Smooth muscle cell of the umbilical artery (primary cell): ENCODE measurements around the gene KRTAP12-2. TPM values are rescaled to one million over a fixed set of nuclear protein-coding genes. Genes with fewer than 3 reads are reported as not detected.

Experiments
- total RNA-seq: library from RNA; depleted of rRNA; stranded (reverse); fragments of >200 nt; gene quantifications from 2 replicates; pipeline ENCODE4 v1.2.3, GENCODE V29; 2014

Gene KRTAP12-2
- total RNA-seq, result not detected in 2 replicates

GRCh38 chr21:44666401-44667320, at the start of gene KRTAP12-2:
Gene KRTAP12-2, minus strand, starts transcription at chr21:44666927. Its CDS starts 41 bp downstream, at chr21:44666886.

GRCh38 chr21:44711327-44712202, 44.8 kb upstream of the KRTAP12-2 start, which contains the start of gene TSPEAR:
Gene TSPEAR, minus strand, starts transcription at chr21:44711572. Its CDS starts 58 bp downstream, at chr21:44711514.

GRCh38 chr21:44697172-44697810, 30.6 kb upstream of the KRTAP12-2 start, which contains the start of gene KRTAP10-12:
Gene KRTAP10-12, plus strand, starts transcription at chr21:44697172. Its CDS starts 30 bp downstream, at chr21:44697202.

GRCh38 chr21:44681861-44682579, 15.3 kb upstream of the KRTAP12-2 start, which contains the start of gene KRTAP12-1:
Gene KRTAP12-1, minus strand, starts transcription at chr21:44682163. Its CDS starts 40 bp downstream, at chr21:44682123.

GRCh38 chr21:44657635-44658540, 8.8 kb downstream of the KRTAP12-2 start, which contains the start of gene KRTAP12-3:
Gene KRTAP12-3, plus strand, starts transcription at chr21:44657932. Its CDS starts 48 bp downstream, at chr21:44657980.

GRCh38 chr21:44654576-44655175, 12.1 kb downstream of the KRTAP12-2 start, which contains the start of gene KRTAP12-4:
Gene KRTAP12-4, minus strand, starts transcription at chr21:44654659. Its CDS starts 45 bp downstream, at chr21:44654614.

GRCh38 chr21:44646366-44647221, 20.1 kb downstream of the KRTAP12-2 start, which contains the start of gene KRTAP10-11:
Gene KRTAP10-11, plus strand, starts transcription at chr21:44646414. Its CDS starts 45 bp downstream, at chr21:44646459.

GRCh38 chr21:44637018-44637850, 29.5 kb downstream of the KRTAP12-2 start, which contains the start of gene KRTAP10-10:
Gene KRTAP10-10, plus strand, starts transcription at chr21:44637356. Its CDS starts 62 bp downstream, at chr21:44637418.

GRCh38 chr21:44626673-44627143, 40.0 kb downstream of the KRTAP12-2 start, which contains the start of gene KRTAP10-9:
Gene KRTAP10-9, plus strand, starts transcription at chr21:44627093. Its CDS starts 79 bp downstream, at chr21:44627172.

Other genes starting within 250 kb of the KRTAP12-2 start
- 0.78 and 0.89 TPM in 2 replicates for gene LRRC3, start 211.4 kb downstream of the KRTAP12-2 start, total RNA-seq
- gene KRTAP10-1, start 126.7 kb downstream of the KRTAP12-2 start, total RNA-seq, result not detected in 2 replicates
- gene KRTAP10-2, start 115.4 kb downstream of the KRTAP12-2 start, total RNA-seq, result not detected in 2 replicates
- gene KRTAP10-3, start 108.1 kb downstream of the KRTAP12-2 start, total RNA-seq, result not detected in 2 replicates
- gene KRTAP10-4, start 93.2 kb downstream of the KRTAP12-2 start, total RNA-seq, result not detected in 2 replicates
- gene KRTAP10-5, start 86.3 kb downstream of the KRTAP12-2 start, total RNA-seq, result not detected in 2 replicates
- not detected in 2 replicates for gene KRTAP10-6, start 74.4 kb downstream of the KRTAP12-2 start, total RNA-seq
- gene KRTAP10-7, start 66.3 kb downstream of the KRTAP12-2 start, total RNA-seq, result not detected in 2 replicates
- not detected in 2 replicates for gene KRTAP10-8, start 54.8 kb downstream of the KRTAP12-2 start, total RNA-seq
- not detected in 2 replicates for gene KRTAP10-9, start 39.8 kb downstream of the KRTAP12-2 start, total RNA-seq
- gene KRTAP10-10, start 29.6 kb downstream of the KRTAP12-2 start, total RNA-seq, result not detected in 2 replicates
- gene KRTAP10-11, start 20.5 kb downstream of the KRTAP12-2 start, total RNA-seq, result not detected in 2 replicates
- not detected in 2 replicates for gene KRTAP12-4, start 12.3 kb downstream of the KRTAP12-2 start, total RNA-seq
- not detected in 2 replicates for gene KRTAP12-3, start 9.0 kb downstream of the KRTAP12-2 start, total RNA-seq
- not detected in 2 replicates for gene KRTAP12-1, start 15.2 kb upstream of the KRTAP12-2 start, total RNA-seq
- not detected in 2 replicates for gene KRTAP10-12, start 30.2 kb upstream of the KRTAP12-2 start, total RNA-seq
- gene TSPEAR, start 44.6 kb upstream of the KRTAP12-2 start, total RNA-seq, result not detected in 2 replicates
- 64.4 and 85.2 TPM in 2 replicates for gene UBE2G2, start 134.9 kb upstream of the KRTAP12-2 start, total RNA-seq
- gene SUMO3, start 151.1 kb upstream of the KRTAP12-2 start, total RNA-seq, result 65.6 and 93.1 TPM in 2 replicates
- 377 and 440 TPM in 2 replicates for gene PTTG1IP, start 206.8 kb upstream of the KRTAP12-2 start, total RNA-seq